Erythroblast (primary cell): ENCODE data around the gene TNIP1.

Experiments
- GATA1 ChIP-seq: IDR thresholded peaks from 2 replicates; pipeline ENCODE4 v1.6.1; 2011; ENCODE audit warnings: low read depth, mild to moderate bottlenecking, control low read depth, low read length, moderate library complexity
- POLR2A ChIP-seq: IDR thresholded peaks from 2 replicates; pipeline ENCODE4 v1.6.1; 2011; ENCODE audit warnings: mild to moderate bottlenecking, low read length

GRCh38 chr5:151086905-151087360 lies 6.1 kb upstream of the TNIP1 start:
- TF ChIP-seq POLR2A (no peak), GATA1 (no peak)
